Stimulated activated CD4-positive, alpha-beta T cell treated with anti-CD3 and anti-CD28 coated beads, Interleukin-2, amount 100 ng/mL, for 48 hours (primary cell): Measurements from ENCODE around the gene PNPLA6.

ENCODE experiments used
- DNase-seq, 2 donors: peaks; one replicate each; pipeline ENCODE4 v3.0.0-alpha.2; 2020

Gene PNPLA6

GRCh38 chr19:7602935-7603497 lies 67.5 kb downstream of the PNPLA6 start:
- no peak for DNase-seq

- DNase-seq, result no peak
Observed at GRCh38 chr19:7603919-7604318, 68.4 kb downstream of the PNPLA6 start.

- DNase-seq, result peak; percentile 23 to 32
Observed at GRCh38 chr19:7605490-7606222, 70.1 kb downstream of the PNPLA6 start.

GRCh38 chr19:7606289-7606688 lies 70.8 kb downstream of the PNPLA6 start:
- no peak for DNase-seq

GRCh38 chr19:7607212-7607873 lies 71.8 kb downstream of the PNPLA6 start:
- no peak for DNase-seq

GRCh38 chr19:7607874-7608560 lies 72.5 kb downstream of the PNPLA6 start:
- DNase-seq, result no peak

- no peak for DNase-seq
Observed at GRCh38 chr19:7610491-7611240, 75.1 kb downstream of the PNPLA6 start.
